DOHH2 (cell line): ENCODE results near the gene SFRP5.

ENCODE experiments used
- CTCF ChIP-seq: fragments of 200-600 bp; sonication (generic); IDR thresholded peaks from one replicate; pipeline ENCODE4 v1.5.1; 2014; ENCODE audit warnings: antibody characterized with exemption, mild to moderate bottlenecking, low read depth, low read length; ENCODE audit not compliant: poor library complexity, severe bottlenecking
- EZH2phosphoT487 ChIP-seq: fragments of 200-600 bp; sonication (generic); IDR thresholded peaks from 2 replicates; pipeline ENCODE4 v1.6.1; 2017; ENCODE audit warnings: borderline replicate concordance, mild to moderate bottlenecking, antibody characterized with exemption, low read length, moderate library complexity, mixed read lengths

- TF ChIP-seq CTCF (no peak), EZH2phosphoT487 (no peak)
Observed at GRCh38 chr10:97770255-97770654, 1.5 kb downstream of the SFRP5 start.
